Measurements from ENCODE around the gene PPEF2.
"Not testable (repeated sequence)": the region's sequence is repeated elsewhere in the genome, so short reads cannot be mapped to it uniquely, and the experiment has no call there.

The PPEF2 gene

GRCh38 chr4:75895744-75896314 is 6.4 kb downstream of the PPEF2 start:
- no peak for DNase-seq (ENCODE audit: low read depth)

DNA sequence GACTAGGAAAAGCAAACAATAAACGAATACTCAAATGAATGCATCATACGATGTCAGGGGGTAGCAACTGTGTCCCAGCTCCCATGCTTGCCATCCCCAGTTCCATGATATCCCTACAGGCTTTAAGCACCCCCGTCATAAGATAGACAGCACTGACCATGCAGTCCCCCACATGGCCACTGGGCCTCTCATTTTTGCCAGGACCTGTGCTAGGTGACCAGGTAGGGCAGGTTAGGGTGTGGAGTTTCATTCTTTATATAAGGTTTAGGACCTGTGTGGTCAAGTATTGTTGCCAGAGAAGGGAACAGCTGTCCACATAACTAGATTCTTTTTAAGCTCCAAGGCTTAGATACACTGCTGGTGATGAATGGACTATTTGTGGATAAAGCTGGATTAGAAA is 9.7 kb downstream of the PPEF2 start:
- no peak for DNase-seq (ENCODE audit: low read depth)

GRCh38 chr4:75891611-75892010 is 10.6 kb downstream of the PPEF2 start:
- DNase-seq (ENCODE audit: low read depth), result no peak

- no peak for DNase-seq (ENCODE audit: low read depth)
Measured at GRCh38 chr4:75889537-75890199, 12.6 kb downstream of the PPEF2 start.

DNA sequence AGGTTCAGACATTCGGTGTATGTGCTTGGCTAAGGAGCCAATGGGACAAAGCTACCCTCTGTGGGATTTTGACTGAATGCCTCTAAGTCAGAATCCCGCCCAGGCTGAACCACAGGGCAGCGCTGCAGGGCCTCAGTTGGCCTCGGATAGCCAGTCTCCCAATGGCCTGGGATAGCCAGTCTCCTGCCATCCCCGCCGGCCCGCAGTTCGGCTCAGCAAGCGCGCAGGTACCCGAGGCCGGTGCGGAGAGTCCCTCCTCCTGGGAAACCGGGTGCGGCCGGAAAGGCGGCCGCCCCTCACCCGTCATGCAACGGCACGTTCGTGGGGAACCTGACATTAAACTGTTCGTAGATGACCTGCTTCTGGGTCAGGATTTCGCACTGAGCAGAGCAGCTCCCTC is 16.1 kb downstream of the PPEF2 start:
- DNase-seq (ENCODE audit: low read depth), result no peak

DNA sequence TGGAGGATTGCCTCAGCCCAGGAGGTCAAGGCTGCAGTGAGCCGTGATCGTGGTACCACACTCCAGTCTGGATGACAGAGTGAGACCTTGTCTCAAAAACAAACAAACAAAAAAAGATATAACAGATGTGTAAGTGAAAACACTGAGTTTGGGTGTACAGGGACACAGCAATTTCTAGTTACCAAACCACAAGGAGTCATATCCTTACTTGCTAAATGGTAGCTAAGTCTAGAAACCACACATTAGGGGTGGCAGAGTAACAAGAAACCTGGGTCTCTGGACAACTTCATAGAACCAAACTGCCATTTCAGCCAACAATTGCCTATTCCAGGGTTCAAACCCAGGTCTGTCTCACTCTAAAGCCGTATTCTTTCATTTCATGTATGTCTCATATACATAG is 20.8 kb downstream of the PPEF2 start:
- DNase-seq (ENCODE audit: low read depth), result no peak

DNA sequence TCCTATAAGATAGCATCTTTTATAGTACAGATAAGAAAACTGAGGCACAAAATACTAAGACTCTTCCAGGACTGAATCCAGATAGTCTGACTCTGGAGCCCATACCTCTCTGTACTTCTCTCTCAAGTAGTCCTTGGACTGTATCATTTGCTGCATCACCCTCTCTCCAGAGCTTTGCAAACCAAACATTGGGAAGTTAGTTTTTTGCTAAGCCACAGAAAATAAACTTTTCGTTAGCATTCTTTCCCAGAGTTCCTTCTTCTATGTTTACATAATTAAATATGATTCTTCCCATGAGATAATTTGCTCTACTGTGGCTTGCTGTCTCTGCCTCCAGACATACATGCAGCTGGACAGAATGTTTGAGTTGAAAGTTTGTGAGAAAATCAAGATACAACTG is 22.0 kb downstream of the PPEF2 start:
- no peak for DNase-seq (ENCODE audit: low read depth)

DNA sequence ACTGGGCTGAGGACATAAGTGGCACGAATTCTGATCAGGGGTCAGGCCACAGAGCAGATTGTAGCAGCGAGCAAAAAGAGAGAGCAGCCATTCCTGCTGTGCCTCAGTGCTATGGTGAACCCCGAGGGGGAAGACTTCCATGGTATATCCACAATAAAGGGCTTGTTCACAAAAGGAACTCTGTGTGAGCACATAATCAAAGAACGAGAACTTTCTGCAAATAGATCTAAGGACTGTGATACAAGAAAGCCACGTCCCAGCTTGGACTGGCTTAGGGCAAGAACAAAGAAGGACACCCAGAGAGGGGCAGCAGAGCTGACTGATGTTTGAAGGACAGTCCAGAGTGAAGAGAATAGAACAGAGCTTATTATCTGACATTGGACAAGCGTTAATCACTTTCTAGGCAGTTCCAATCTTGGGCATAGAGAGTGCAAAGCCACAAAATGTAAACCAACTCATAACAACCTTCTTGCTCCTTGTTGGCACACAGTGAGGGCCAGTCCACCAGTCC is 24.0 kb downstream of the PPEF2 start:
- DNase-seq (ENCODE audit: low read depth), result no peak

DNA sequence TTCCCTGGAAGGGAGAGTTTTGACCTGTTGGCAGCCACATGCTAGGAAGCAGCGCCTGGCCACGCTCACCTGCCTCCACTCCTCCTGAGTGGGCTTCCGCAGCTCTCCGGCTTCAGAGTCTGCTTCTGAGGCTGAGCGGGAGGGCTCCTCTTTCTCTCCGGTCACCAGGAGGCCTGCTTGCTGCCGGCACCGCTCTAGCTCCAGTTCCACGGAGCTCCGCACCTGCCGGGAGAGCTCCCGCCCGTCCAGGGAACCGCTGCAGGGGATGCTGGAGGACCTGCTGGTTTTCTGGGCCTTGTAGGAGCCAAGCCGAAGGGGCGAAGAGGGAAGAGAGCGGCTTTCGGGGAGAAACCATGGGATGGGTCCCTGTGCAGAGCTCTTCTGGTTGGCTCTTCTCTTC is 26.0 kb downstream of the PPEF2 start:
- DNase-seq (ENCODE audit: low read depth), result no peak

DNA sequence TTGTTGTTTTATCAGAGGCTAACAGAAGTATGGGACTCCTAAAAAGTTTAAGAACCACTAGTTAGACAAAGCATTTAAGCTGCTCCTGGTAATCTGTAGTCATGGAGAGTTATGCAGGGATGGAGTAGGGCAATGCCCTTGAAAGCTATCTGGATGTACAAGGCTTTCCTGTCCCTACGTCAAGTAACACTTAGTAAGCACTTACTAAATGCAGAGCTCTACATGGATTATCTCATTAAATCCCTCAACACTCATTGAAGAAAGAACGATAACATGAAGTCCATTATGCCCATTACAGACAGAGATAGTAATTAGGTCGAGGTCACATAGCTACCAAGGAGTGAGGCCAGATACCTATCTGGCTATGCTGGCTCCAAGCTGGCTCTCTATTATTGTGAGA is 33.2 kb downstream of the PPEF2 start:
- no peak for DNase-seq (ENCODE audit: low read depth)

GRCh38 chr4:75867130-75867529 is 35.1 kb downstream of the PPEF2 start:
- no peak for DNase-seq (ENCODE audit: low read depth)

GRCh38 chr4:75860606-75861005 is 41.6 kb downstream of the PPEF2 start:
- DNase-seq (ENCODE audit: low read depth), result no peak

DNA sequence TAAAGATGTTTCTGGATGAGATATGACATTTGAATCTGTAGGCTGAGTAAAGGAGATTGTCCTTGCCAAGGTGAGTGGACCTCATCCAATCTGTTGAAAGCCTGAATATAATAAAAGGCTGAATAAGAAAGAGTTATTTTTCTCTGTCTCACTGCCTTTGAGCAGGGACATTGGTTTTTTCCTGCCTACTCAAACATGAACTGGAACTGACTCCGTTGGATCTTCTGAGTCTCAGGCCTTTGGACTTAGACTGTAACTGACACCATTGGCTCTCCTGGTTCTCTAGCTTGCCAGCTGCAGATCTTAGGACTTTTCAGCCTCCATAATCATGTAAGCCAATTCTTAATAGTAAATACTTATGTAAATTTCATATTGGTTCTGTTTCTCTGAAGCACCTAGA is 43.5 kb downstream of the PPEF2 start:
- DNase-seq (ENCODE audit: low read depth), result no peak

GRCh38 chr4:75849461-75849860 is 52.8 kb downstream of the PPEF2 start:
- DNase-seq (ENCODE audit: low read depth), result no peak

- DNase-seq (ENCODE audit: low read depth), result no peak
Measured at GRCh38 chr4:75848891-75849290, 53.4 kb downstream of the PPEF2 start.

GRCh38 chr4:75848171-75848760 is 54.0 kb downstream of the PPEF2 start:
- not testable (repeated sequence) for DNase-seq (ENCODE audit: low read depth)

GRCh38 chr4:75845992-75846391 is 56.3 kb downstream of the PPEF2 start:
- DNase-seq (ENCODE audit: low read depth), result no peak

GRCh38 chr4:75844151-75844662 is 58.0 kb downstream of the PPEF2 start:
- no peak for DNase-seq (ENCODE audit: low read depth)

- DNase-seq (ENCODE audit: low read depth), result no peak
Measured at GRCh38 chr4:75843596-75843995, 58.7 kb downstream of the PPEF2 start.

DNA sequence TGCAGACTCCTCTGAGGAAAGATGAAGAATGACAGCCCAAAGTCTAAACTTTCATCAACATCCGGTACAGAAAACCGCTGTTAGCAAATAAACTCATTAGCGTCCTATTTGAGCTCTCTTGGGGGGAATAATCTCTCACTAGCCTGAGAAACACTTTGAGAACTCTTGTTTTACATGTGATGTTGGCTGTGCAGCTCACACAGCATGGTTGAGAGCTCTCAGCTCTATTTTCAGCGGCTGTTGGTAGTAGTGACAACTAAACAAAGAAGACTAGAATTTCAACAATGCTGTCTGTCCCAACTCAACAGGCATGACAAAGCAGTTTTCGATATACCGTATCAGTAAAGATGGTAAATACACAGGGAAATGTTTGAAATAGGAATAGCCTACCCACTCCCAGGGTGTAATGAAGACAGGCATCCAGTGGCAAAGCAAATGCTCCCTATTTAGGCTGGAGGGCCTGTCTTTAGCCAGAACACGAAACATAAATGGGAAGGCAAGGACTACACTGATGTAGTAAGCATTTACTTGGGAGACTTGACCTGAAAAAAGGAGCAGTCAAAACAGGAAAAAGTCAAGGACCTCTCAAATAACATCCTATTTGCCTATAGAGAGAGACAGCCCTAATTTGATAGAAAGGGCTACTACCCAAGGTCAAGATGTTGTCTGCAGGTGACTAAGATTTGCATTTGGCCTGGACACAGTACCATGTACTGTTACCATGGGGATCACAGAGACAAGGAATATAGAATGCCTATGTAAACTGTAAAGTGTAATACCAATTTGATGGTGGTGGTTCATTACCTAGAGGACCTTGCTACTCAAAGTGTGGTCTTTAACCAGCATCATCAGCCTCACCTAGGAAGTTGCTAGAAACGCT is 60.4 kb downstream of the PPEF2 start:
- no peak for DNase-seq (ENCODE audit: low read depth)

- DNase-seq (ENCODE audit: low read depth), result no peak
Measured at GRCh38 chr4:75834772-75835154, 67.5 kb downstream of the PPEF2 start.

- no peak for DNase-seq (ENCODE audit: low read depth)
Measured at GRCh38 chr4:75834095-75834771, 68.0 kb downstream of the PPEF2 start.
